GM18907 (cell line): ENCODE results near the gene C9orf78.

Experiments used
- ATAC-seq: cut with Tn5 transposase; IDR thresholded peaks from one replicate; pipeline ENCODE4 v1.9.1; 2021; ENCODE audit warnings: mild to moderate bottlenecking, moderate library complexity; ENCODE audit not compliant: unreplicated experiment

The C9orf78 gene, protein sequence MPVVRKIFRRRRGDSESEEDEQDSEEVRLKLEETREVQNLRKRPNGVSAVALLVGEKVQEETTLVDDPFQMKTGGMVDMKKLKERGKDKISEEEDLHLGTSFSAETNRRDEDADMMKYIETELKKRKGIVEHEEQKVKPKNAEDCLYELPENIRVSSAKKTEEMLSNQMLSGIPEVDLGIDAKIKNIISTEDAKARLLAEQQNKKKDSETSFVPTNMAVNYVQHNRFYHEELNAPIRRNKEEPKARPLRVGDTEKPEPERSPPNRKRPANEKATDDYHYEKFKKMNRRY

DNA sequence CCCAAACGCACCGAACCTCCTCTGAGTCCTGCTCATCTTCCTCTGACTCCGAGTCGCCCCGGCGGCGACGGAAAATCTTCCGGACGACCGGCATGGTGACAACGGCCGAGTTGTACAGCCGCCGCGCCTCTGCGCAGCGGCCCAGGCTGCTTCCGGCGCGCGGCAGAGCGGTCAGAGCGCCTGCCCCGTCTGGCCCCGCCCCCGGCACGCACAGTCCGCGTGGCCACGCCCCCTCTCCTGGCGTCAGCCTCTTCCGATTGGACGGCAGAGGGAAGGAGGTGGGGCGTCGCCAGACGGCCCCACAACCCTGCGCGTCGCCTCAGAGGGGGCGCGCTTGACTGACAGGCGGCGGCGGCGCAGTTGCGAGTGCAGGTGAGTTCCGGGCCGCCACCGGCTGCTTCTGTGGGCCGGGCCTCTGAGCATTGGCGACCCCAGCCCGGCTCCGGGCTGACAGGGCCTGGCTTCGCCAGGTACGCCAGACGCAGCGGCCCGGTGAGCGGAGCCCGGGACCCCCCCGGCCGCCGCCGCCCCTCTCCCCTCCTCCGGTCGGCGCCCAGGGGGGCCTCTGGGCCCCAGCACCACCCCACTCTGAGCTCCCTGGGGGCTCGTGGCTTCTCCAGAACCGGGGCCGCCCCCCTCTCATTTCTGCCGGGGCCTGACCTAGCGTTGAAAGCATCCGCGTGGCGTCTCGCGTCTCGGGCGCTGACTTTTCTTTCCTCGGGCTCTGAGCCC is at the start of gene C9orf78, which contains the start of gene USP20:
Gene C9orf78, minus strand, starts transcription at position 148 of the 732 bp plus-strand sequence. Its CDS starts 54 bp downstream, at position 94.
Gene USP20, plus strand, starts transcription at position 331 of the 732 bp plus-strand sequence. CDS start 17,098 bp downstream, outside the sequence.
- peak; percentile 85 for ATAC-seq

DNA sequence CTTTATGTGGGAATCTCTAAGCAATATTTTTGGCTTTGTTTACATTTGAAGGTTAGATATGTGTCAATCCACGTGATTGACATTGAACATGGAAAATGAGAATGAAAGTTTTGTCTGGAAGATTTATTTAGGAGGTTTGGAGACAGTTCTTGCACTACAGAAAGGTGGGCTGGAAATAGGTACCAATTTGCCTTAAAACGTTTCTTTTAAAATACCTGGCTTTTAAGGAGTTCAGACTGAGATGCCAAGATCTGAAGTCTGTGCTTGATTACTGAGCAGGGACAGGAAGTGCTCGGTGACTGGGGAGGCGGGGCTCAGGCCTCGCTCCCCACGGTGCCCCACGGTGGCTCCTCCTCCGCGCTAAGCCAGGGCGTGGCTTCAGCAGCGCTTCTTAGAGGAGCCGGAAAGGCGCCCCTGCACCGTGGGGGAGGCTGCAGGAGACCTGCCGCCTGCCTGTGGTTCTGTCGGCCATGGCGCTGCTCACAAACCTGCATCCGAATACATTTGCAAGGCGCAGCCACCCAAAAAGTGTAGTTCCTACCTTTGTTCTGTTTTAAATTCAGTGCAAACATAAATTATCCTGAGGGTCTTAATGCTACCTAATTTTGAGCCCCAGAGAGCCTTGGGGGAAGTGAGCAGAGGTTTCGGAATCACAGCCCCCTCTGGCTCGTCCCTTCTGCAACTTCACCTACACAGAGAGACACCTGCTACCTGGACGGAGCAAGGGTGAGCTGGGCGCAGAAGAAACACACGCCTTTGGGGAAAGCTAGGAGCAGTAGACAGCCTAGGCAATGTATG is 49.3 kb upstream of the C9orf78 start:
- ATAC-seq = peak; percentile 42

DNA sequence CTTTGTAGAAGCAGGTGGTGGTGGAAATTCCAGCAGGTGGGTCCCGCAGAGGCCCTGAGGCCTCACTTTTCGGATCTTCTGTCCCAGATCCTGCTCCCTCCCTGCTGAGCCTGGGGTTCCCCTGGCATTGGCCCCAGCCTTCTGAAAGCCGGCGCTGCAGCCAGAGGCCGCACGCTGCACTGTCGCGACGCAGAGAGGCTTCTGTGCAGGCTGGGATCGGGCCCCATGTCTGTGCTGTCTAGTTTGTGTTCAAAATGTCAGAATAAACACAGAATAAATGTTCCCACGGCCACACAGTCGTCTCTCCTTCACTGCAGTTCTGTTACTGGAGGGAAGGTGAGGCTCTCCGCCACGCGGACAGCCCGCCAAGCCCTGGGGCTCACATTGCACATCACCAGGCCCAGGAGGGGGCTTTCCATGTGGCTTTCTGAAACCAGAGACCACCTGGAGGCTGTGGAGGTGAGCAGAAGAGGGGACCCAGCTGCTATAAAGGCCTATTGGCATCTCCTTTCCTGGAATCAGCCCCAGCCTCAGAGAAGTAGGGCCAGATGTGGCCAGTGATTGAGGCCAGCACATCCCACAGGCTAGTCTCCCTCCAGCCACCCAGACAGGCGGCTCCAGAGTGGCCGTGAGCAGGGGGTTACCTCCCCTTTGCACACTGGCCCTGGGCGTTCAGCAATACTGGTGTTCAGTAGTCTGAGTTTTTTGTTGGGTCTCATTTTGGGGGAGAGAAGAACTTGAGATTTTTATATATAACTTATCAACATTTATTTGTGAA is 46.7 kb upstream of the C9orf78 start:
- no peak for ATAC-seq

DNA sequence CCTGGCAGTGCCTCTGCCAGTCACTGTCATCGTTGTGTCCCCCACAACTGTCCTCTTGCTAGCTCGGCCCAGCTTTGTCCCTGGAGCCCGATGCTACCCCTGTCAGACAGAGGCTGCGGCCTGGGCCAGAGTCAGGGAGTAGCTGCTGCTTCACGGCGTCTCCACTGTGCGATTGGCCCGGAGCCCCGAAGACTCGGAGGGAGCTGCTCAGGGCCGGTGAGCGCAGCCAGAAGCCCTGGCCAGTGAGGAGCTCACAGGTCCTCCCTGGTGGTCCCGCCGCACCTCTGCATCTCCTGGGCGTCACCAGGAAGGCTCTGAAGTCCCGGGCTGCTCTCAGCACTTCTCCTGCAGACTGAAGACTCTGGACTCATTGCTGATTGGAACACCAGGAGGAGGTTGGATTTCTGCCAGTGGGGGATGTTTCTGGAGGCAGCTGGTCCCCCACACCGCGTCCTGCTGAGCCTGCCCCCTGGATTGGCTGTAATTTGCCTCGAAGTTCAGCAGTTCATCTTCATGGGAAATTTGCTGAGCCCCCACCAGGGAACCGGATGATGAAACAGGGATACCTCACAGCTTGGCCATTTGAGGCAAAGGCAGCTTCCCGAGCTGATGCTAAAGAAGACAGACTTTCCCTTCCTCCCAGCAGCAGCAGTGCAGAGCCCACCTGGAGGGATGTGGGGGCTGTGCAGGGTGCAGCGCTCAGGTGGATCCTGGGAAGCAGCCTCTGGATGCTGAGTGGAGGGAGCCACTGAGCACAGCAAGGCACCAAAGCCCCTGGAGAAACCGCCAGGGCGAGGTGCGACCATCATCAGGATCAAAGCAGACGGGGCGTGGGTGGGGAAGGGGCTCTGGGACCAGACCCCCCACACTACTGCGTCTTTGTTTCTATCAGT is 45.8 kb upstream of the C9orf78 start:
- no peak for ATAC-seq

DNA sequence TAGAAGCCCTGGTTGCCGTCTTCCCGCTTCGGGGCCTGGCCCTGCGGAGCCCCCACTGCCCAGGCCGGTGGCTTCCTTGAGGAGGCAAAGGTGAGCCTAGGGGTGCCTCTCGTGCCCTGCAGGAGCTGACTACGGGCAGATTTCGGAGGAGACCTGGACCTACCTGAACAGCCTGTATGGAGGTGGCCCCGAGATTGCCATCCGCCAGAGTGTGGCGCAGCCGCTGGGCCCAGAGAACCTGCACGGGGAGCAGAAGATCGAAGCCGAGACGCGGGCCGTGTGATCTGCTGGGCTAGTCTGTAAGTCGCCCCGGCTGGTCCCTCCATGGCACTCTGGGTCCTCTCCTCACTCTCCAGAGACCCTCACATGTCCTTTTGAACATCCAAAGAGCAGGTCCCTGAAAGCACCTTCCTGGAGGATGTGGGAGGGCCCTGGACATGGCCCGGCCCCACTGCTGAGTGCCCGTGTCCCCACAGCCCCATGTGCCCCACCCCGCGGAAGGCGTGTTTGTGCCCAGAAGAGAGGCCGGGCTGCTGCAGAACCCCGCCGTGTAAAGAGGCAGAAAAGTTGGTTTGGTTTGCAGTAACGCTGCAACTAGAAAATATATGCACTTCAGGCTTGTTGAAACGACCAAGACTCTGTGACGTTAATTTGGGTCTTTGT is 45.0 kb upstream of the C9orf78 start:
- ATAC-seq = no peak

DNA sequence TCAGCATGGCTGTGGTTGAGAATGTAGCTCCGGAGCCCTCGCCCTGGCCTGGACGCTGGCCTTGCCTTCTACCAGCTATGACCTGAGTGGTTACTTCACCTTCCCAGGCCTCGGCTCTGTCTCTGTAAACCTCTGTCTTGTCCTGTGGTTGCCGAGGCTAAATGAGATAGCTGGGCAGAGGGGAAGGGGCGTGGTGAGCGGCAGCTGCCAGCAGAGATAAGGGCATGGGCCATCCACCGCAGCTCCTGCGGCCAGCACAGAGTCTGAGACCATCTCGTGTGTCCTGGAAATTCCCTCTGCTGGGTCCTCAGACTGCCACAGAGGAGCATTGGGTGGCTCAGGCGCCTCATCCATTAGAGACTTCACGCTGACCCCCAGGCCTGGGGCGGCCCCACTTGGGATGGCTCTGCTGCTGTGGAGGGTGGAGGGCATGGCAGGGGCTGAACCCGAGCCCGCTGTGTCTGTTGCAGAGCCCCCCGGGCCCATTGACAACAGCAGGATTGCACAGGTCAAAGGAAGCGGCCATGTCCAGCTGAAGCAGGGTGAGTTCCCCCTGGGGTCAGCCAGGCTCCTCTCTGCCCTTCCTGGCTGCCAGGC is 44.1 kb upstream of the C9orf78 start:
- ATAC-seq = no peak

DNA sequence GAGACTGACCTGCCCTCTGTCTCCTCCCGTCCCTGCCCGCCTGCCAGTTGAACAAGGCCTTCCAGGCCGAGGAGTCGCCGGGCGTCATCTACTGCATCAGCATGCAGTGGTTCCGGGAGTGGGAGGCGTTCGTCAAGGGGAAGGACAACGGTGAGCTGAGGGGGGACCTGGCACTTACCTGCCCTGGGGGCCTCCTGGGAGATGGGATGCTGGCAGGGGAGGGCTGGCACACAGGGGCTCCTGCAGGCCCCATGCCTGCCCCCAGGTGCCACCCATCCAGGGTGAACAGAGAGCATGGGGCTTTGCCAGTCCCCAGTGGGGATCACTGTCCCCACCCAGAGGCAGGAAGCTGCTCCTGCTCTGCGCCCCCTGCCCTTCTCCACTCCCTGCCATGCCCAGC is 43.2 kb upstream of the C9orf78 start:
- ATAC-seq = no peak

DNA sequence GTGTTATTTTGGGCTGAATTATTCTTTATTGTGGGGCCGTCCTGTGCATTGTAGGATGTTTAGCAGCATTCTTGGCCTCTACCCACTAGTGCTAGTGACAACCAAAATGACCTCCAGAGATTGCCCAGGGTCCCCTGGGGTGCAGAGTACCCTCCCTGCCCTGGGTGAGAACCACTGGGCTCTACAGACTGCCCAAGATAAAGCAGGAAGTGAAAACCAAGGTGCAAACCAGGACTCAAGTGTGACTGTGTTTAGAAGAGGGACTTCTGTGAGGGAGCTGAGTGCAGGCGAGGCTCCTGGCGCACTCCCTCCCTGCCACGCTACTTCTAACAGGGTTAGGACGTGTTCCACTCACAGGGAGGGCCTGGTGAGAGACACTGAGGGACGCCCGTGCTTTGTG is 41.7 kb upstream of the C9orf78 start:
- no peak for ATAC-seq

DNA sequence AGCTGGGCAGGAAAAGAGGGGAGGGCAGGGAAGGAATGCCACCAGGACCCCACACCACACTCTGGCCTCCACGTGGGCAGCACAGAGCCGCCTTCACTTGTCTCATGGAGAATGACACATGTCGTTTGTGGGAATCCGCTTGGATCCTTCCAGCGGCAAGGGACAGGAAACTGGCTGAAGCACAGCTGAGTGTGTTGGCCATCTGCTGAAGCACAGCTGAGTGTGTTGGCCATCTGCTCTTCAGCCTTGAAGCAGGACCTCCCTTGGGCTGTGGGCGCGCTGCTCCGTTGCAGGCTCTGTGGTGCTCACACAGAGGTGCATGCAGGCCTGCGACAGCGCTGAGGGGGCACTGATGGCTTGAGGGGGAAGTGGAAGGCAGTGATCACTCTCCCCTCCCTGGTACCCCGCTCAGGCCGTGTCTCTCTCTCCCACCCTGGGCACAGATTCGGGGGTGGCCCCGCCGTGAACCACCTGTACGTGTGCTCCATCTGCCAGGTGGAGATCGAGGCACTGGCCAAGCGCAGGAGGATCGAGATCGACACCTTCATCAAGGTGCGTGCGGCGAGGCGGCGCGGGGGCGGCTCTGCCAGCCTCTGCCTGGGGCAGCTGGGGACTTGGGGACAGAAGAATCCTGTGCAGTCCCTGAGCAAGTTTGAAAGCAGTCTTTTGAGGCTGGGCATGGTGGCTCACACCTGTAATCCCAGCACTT is 40.8 kb upstream of the C9orf78 start:
- ATAC-seq = no peak

DNA sequence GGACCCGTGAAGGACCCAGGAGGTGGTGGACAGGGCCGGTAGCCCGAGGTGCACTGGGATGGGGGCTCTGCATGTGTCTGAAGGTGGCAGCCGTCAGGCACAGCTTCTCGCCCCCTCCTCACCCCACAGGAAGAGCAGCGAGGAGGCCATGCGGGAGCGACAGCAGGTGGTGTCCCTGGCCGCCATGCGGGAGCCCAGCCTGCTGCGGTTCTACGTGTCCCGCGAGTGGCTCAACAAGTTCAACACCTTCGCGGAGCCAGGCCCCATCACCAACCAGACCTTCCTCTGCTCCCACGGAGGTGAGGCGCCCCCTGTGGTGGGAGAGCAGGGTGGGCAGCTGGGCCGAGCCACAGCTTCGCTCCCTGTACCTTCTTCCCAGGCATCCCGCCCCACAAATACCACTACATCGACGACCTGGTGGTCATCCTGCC is 40.1 kb upstream of the C9orf78 start:
- ATAC-seq = no peak

DNA sequence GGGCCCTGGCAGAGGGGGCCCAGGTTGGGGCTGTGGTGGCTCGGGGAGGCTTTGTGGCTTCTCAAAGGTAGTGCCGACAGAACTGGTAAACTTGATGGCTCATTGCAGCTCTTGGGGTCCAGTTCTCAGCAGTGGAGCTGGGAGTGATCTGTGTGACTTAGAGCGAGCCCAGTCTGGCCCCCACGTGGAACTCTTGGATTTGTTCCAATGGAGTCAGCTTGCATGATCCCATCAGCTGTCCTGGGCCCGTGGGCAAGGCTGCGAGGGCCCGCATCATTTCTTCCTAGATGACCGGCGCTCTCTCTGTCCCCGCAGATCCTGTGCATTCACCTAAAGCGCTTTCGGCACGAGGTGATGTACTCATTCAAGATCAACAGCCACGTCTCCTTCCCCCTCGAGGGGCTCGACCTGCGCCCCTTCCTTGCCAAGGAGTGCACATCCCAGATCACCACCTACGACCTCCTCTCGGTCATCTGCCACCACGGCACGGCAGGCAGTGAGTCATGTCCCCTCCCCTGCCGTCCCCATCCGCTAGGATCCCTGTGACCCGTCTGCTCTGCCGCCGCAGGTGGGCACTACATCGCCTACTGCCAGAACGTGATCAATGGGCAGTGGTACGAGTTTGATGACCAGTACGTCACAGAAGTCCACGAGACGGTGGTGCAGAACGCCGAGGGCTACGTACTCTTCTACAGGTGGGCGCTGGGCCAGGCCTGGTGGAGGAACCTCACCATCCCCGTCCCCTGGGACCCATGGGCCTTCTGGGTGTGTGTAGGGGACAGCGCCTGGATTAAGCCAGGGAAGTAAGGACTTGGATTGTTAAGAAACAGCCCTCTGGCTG is 39.4 kb upstream of the C9orf78 start:
- ATAC-seq = no peak

DNA sequence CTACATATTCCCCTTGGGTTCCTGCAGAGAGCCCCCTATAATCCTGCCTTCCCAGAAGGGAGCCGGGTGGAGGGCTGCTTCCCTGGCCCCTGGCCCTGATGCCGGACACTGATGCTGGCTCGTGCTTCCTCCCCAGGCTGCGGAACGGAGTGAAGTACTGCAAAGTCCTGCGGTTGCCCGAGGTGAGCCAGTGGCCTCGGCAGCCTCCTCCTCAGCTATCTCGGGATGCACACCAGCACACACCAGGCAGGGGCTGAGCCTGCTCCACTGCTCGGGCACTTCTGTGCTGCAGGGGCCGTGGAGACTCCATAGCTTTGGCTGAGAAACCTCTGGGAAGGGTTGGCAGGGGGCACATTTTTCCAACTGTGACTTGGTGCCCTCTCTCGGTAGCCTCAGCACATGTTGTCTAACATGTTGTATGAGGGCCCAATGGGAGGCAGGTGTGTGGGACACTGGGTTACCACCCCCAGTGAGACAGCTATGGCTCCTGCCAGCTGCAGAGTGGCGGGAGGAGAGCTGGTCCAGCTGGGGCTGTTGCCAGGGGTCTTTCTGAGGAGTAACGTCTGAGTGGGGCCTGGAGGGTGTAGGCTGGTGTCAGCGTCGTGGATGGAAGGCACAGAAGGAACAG is 38.6 kb upstream of the C9orf78 start:
- ATAC-seq = no peak

DNA sequence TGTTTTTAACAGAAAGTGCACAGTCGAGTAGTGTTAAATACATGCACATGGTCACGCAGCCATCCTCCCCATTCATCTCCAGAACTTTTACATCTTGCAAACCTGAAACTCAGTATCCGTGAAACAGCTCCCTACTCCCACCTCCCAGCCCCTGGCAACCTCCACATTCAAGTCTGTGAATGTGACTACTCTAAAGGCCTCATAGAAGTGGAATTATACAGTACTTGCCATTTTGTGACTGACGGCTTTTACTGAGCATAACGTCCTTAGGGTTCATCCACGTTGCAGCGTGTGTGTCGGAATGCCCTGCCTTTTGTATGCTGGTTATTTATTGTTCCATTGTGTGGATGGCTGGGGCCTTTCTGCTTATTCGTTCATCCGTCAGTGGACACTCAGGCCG is 36.0 kb upstream of the C9orf78 start:
- no peak for ATAC-seq

DNA sequence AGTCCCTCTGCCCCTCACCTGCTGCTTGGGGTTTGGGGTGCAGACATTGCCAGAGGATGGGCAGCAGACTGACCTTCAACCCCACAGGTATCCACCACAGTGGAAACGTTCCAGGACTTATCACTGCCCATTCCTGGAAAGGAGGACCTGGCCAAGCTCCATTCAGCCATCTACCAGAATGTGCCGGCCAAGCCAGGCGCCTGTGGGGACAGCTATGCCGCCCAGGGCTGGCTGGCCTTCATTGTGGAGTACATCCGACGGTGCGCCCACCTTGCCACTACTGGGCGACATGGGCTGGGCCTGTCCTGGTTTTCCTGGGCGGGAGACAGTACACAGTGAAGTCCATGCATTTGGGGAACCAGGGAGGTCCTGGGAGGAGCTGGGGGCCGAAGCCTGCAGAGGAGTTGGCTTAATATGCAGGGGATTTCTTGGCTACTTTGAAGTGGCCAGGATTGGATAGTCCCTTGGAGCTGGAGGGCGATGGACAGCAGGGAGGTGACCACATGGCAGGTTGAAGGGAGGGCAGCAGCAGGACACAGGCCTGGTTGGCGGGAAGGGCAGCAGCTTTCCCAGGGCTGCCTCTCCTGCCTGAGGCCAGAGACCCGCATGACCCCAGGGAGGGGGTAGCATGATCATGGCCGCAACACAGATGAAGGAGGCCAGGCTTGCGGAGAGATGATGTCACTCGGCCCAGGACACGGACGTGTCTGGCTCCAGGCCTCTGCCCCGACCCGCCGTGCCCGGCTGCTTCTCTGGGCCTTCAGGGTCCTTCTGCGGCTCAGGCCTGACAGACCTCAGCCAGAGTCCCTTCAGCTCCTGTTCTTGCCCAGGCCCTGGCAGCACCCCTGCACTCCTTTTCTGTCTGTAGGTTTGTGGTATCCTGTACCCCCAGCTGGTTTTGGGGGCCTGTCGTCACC is 34.8 kb upstream of the C9orf78 start:
- ATAC-seq = no peak

DNA sequence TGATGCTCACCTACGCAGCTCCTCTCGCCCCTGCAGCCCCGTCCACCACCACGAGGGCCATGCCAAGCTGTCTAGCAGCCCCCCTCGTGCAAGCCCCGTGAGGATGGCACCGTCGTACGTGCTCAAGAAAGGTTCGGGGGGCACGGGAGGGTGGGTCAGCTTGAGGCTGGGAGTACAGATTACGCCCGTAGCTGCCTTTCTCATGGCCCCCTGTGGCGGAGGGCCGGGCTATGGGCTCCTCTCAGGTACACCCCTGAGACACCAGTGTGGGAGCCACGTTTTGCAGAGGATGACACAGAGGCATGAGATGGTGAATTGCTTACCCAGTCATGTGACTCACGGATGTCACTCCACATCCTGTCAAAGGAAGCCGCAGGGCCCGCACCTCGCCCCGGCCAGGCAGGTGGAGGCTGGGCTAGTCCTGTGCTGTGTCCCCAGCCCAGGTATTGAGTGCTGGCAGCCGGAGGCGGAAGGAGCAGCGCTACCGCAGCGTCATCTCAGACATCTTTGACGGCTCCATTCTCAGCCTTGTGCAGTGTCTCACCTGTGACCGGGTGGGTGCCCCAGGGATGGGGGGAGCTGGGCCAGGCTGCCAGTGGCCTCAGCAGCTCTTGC is 33.9 kb upstream of the C9orf78 start:
- no peak for ATAC-seq
